ENCODE measurements around the gene MATCAP1.

MATCAP1 gene

DNA sequence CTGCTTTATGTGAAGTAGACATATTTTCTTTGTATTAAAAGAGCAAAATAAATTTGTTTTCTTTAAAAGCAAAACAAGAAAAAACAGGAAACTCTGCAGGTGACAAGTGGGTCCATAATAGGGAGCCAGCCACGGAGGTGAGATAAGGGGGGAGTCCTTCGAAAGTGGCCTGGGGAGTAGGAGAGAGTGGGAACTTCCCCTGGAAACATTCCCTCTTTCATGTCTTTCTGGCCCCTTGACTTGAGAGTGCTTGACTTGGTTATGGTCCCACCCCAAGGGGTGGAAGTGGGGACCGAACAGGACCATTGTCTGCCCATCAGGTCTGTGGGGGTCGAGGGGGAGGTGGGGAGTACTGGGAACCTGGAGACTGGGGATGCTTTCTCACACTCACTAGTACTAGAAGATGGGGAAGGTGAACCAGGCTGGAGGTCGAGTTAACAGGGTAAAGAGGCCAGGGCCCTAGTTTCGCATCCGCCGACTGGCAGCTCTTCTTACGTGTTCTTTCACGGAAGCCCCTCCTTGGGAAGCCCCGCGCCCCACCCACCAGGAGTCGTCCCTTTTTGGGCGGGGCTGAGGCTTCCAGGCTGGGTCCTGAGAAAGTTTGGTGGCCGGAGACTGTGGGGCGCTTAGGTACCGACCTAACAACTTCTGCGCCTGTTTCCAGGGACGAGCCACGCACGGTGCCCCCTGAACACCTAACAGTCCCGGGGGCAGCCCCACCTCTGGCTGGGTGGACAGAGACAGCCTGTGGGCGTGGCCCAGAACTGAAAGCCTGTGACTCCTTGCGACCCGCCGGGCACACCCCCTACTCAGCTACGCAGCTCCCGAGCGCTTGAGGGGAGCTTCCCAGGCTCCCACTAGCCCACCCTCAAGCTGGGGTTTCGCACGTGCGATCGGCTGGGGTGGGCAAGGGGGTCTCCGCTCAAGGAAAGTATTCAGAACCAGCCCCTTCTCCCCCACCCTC is 24.8 kb downstream of the MATCAP1 start:
- H3K4me3 ChIP-seq (ENCODE audit: low read depth, low read length) = peak overlapping the region; percentile 36

DNA sequence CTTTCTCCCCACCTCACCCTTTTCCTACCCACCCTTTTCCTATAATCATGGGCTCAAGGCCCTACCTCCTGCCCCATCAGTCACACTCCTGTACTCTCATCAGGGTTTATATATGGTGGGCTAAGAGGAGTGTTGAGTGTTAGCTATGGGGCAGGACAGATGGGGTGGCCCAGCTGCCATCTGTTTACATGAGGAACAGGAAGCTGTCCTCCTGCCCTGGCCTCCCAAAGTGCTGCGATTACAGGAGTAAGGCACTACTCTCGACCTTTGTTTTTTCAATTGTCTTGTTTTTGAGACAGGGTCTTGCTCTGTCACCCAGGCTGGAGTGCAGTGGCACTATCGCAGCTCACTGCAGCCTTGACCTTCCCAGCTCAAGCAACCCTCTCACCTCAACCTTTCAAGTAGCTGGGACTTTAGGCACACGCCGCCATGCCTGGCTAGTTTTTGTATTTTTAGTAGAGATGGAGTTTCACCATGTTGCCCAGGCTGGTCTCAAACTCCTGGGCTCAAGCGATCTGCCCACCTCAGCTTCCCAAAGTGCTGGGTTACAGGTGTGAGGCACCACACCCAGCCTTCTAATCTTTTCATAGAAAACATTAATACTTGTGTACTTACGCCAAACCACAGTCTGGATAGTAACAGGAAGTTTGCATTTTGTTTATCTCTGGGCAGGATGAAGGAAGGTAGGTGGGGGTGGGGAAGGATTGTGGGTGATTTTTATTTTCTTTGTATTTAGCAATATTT is 25.7 kb downstream of the MATCAP1 start:
- H3K4me3 ChIP-seq (ENCODE audit: low read depth, low read length) = no peak overlapping the region

DNA sequence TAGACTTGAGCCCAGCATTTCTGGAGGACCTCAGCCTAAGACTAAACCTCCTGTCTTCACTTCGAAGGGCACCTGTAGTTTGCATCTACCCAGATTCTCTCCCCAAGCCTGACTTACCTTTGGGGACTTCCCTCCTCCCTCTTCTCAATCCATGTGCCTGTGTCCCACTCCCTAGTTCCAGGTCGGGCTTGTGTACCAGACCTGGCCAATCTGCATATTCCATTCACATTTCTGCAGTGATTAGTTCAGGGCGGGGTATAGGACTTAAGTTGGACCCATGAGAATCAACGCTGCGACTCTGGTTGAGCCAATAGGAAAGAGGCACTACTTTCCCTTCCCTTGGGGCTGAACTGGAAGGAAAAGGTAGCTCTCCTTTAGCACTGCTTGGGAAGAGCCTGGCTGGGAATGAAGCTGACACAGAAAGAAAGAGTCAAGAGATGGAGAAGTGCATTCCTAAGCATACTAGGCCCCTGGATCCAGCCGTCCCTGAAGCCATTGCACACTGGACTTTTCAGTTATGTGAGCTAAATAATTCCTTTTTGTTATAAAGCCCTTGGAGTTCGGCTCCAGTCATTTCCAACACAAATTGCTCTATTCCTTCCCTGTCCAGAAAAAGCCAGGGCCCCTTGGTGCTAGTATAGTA is 26.5 kb downstream of the MATCAP1 start:
- H3K4me3 ChIP-seq (ENCODE audit: low read depth, low read length) = no peak overlapping the region

GRCh38 chr16:67156143-67156844 is 27.5 kb downstream of the MATCAP1 start:
- no peak overlapping the region for H3K4me3 ChIP-seq (ENCODE audit: low read depth, low read length)

DNA sequence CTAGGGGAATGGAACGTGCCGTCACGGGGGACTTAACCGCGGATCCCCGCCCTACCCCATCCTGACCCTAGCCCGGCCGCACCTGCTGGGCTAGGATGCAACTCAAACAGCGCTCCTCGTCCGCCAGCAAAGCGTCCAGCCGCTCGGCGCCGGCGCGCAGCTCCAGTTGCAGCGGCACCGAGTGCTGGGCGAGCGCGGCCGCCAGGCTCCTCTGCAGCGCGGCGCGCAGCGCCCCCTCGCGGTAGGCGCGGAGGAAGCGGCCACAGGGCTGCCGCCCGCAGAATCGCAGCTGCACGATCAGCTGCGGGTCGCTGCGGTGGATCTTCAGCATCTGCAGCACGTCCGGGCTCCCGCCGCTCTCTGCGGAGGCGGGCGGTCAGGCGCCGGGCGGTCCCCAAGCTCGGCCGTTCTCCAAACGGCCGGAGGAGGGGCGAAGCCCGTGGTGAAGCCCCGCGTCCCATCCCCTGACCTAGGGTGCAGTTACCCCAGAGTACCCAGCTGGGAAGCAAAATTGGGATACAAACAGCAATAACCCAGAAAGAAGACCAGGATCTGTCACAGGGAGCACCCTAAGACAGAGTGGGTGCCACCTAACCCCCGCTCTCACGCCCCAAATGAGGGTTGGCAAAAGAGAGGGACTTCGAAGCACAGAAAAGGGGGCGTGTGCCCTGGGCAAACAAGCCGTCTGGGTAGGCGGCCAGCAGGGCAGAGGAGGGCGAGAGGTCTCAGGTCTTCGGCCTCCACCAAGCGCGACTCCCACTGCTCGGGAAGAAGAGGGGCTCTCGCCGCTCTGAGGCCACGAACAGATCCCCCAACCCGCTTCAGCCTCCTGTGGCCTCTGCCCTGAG is 28.2 kb downstream of the MATCAP1 start:
- H3K4me3 ChIP-seq (ENCODE audit: low read depth, low read length) = no peak overlapping the region

DNA sequence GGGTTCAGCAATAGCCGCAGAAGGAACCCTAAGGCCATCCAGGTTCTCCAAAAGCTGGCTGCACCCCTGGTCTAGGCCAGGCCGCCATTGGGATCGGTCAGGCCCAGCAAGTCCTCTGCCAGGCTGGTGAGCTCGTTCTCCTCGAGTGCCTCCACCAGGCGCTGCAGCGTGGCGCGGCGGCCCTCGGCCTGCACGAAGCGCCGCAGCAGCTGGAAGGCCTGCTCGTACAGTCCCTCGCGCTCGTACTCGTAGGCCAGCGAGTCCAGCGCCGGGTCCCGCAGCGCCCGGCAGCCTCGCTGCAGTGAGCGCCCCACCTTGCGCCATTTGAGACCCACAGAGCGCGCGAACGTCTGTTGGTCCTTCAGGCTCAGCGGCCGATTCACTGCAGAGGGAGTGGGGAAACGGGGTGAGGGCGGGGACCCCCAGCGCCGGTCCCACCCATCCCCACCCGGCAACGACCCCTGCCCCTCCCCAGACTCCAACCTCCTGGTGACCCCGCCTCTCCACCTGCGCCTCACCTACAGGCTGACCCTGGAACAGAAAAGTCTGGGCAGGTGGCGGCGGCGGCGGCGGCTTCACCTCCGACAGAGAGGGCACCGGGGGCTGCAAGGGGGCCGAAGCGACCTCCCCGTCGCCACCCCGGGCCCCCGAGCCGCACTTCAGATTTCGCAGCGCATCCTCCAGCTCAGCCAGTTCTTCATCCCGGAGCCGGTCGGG is 29.0 kb downstream of the MATCAP1 start:
- no peak overlapping the region for H3K4me3 ChIP-seq (ENCODE audit: low read depth, low read length)

DNA sequence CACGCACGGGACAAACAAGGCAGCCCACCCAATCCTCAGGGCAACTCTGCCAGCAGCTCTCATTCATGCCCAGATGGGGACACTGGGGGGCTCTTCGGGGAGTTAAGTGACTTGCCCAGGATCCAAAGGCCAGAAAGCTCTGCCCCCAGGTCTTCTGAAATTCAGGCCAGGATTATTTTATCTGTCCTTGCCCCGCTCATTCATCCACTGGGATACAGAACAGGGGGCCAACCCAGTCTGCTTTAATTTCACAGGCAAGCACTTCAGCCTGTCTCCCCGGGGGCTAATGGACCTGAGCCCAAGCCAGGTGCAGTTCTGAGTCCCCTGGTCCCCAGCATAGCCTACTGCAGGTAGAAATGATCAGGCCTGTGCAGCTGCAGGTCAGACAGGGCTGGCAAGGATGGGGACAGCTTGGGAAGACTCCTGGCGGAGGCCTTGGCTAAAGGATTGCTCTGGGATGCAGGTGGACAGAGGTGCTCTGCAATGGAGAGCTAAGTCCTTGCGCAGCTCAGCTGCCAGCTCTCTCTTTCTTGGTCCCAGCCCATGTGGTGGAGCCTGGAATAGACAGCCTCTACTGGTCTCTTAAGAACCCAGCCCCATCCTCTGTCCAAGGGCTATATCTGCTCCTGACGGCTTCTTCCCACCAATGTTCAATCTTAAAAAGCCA is 32.2 kb downstream of the MATCAP1 start:
- H3K4me3 ChIP-seq (ENCODE audit: low read depth, low read length) = no peak overlapping the region

DNA sequence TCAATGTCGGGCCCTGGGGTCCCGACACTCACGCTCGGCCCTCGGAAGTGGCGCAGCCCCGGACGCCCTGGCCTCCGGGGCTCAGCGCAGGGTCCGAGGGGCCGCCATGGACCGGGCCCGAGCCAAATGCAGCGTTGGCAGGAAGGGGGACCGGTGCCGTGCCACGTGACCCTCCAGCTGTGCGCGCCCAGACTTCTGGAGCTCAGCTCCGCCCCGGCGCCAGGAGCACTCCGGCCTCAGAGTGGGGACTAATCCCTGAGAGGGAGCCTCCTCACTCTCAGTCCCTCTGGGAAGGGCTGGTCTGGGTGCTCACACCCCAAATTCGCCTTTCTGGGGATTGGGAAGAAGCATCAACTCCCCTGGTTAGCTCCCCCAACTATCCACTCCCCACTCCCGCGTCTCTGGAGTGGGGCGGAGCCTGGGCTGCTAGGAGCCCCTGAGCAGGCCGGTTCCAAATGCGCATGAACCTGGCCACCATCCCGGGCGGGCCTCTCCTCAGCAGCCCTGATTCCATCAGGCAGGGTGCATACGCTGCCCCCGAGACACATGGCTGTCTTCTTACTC is 32.8 kb downstream of the MATCAP1 start, which contains the start of gene B3GNT9:
B3GNT9 (minus strand) TSS at position 166 of the 564 bp plus-strand sequence. CDS start 513 bp downstream, outside the sequence.
- H3K4me3 ChIP-seq (ENCODE audit: low read depth, low read length) = peak within 1 kb of the TSS; percentile 54

- peak overlapping the region; percentile 54 for H3K4me3 ChIP-seq (ENCODE audit: low read depth, low read length)
Observed at GRCh38 chr16:67150047-67150832, 33.5 kb downstream of the MATCAP1 start.

- peak overlapping the region; percentile 54 for H3K4me3 ChIP-seq (ENCODE audit: low read depth, low read length)
Observed at GRCh38 chr16:67149276-67150046, 34.3 kb downstream of the MATCAP1 start.

DNA sequence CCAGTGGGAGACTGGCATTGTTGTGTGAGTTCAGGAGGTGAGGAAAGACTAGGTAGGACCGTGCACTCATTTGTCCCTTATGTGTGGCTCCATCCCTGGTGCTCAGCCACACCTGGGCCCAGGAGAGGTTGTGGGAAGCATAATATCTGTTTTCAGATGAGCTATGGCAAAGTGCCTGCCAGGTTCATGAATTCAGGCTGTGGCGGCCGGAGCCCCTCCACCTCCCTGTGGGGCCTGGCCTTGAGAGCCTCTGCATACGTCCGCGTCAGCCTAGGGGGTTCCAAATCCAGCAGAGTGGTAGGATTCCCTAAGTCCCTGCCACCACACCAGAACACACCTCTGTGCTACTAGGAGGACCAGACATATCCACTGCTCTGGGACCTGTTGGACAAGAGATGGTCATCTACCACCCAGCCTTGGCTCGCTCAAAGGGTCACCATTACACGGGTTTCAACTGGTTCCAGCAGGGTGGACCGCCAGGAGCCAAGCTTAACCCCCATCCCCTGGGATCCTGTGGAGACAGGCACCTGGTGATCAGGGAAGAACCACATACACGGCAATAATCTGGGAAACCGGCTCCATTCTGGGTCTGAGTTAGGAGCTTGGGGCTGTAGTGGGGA is 35.0 kb downstream of the MATCAP1 start:
- no peak overlapping the region for H3K4me3 ChIP-seq (ENCODE audit: low read depth, low read length)

GRCh38 chr16:67148221-67148620 is 35.5 kb downstream of the MATCAP1 start:
- no peak overlapping the region for H3K4me3 ChIP-seq (ENCODE audit: low read depth, low read length)

DNA sequence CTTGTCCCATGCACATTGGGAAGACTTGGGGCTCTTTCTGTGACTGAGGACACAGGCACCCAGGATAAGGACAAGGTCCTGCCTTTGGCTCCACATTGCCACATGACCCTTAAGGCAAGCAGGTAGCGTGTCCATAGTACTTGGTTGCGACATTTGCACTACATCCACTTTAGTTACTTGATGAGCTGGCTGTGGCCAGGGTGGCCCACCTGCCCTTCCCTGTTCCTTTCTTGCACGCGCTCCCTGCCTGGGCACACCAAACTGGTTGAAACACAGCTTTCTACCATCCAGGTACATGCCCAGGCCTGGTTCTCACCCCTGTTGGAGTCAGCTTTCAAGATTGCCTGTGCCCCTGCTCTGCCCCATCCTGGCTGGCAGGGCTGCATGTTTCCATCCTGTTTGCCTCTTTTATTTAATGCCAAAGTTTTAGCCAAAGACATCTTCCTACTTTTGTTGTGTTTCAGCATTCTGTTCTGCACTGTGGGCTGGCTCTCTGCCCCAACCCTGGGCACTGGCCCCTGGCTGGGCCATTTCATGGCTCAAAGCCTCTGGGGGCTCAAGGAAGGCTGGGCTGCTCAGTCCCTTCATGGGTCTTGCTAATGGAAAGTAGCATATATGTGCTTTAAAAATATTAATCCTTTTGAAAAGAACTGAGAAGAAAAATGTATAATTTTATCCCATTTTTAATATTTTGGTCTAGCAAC is 36.2 kb downstream of the MATCAP1 start:
- no peak overlapping the region for H3K4me3 ChIP-seq (ENCODE audit: low read depth, low read length)

GRCh38 chr16:67146523-67147357 is 37.0 kb downstream of the MATCAP1 start:
- no peak overlapping the region for H3K4me3 ChIP-seq (ENCODE audit: low read depth, low read length)

DNA sequence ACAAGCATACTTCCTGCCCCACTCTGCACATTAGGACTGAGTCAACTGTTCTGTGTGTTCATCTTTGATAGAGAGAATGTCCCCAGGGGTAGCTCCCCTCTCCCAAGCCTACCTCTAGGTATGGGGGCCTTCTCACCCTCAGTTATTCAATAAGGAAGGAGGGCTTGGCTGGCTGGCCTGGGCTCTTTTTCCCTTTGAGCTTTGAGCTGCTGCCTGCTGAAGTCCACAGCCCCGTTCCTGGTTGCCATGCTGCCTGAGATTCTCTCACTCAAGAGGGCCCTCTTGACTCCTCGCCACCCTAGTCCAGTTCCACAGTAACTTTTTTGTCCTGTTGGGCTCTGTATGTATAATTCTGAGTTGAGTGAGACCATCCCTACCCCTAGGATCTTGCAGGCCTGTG is 38.0 kb downstream of the MATCAP1 start:
- H3K4me3 ChIP-seq (ENCODE audit: low read depth, low read length) = no peak overlapping the region

Measured in iPS-11a (cell line).